GM19395 (cell line): ENCODE measurements around the gene PPARG.
A peak's percentile ranks its signal among the peaks of the same experiment; 100 is the strongest.
"Not testable (repeated sequence)": the region's sequence is repeated elsewhere in the genome, so short reads cannot be mapped to it uniquely, and the experiment has no call there.

Experiments
- ATAC-seq: cut with Tn5 transposase; IDR thresholded peaks from one replicate; pipeline ENCODE4 v1.9.1; 2021; ENCODE audit warnings: mild to moderate bottlenecking, moderate library complexity; ENCODE audit not compliant: unreplicated experiment

The PPARG gene

DNA sequence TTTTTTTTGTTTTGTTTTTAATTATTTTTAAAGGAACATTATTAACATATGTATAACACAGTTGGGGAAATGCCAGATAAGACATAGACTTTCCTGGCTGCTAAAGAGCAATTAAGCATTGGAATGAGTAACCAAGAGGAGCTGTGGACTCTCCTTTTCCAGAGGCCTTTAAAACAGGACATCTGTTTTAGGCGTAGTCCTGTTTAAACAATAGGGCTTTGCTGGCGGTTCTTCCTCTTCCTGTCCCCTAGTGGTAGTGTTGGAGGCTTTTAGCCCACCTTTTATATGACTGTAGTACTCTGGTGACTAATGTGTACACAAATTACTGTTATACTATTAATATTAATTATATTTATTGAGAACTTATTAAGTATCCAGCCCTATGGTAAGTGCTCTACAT lies 81.9 kb downstream of the PPARG start:
- no peak for ATAC-seq

GRCh38 chr3:12371525-12372140 lies 82.8 kb downstream of the PPARG start:
- ATAC-seq: no peak

DNA sequence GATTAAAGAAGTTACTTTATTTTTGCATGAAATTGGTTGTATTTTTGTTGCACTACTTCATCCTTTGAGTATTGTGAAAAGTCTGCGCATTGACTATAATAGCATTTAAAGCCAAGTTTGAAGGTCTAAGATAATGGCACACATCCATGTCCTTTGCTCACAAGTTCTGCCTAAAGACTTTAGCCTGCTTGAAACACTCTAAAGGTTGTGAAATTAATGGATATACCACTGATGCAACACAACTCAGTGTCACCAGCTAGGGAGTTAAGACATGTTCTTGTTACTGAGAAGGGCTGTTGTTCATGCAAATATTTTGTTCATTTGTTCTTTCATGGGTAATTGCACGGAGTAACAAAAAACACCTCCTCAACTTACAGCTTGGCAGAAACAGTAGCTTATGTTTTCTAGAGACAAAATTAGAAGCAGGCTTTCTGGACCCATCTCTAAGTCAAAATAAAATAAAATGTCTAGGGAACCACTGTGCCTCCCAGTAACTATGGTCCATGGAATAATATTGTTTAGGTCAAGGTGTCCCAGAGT lies 83.9 kb downstream of the PPARG start:
- no peak for ATAC-seq

- ATAC-seq: no peak
Observed at GRCh38 chr3:12375572-12375971, 86.7 kb downstream of the PPARG start.

DNA sequence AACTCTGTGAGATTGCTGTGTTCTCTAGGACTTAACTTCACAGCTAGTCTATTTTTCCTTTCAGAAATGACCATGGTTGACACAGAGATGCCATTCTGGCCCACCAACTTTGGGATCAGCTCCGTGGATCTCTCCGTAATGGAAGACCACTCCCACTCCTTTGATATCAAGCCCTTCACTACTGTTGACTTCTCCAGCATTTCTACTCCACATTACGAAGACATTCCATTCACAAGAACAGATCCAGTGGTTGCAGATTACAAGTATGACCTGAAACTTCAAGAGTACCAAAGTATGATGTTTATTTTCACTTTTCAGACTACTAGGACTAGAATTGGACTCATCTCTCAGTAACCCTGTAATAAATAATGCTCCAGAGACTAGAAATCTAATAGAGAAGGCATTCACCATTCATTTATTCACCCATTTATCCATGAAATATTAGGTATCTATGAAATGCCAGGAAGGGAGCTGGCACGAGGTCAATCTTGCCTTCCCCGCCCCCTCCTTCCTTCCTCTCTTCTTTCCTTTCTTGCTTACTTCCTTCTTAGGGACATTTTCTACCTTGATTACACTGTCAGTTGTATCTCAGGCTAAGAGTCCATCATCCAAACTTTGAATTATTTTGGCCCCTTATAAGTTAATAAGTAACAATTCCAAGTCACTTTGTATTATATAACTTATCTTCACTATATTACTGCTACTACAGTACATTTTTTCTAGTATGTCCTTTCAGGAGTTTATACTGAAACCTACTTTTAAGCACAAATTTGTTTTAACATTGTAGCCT lies 91.0 kb downstream of the PPARG start:
- ATAC-seq: no peak

DNA sequence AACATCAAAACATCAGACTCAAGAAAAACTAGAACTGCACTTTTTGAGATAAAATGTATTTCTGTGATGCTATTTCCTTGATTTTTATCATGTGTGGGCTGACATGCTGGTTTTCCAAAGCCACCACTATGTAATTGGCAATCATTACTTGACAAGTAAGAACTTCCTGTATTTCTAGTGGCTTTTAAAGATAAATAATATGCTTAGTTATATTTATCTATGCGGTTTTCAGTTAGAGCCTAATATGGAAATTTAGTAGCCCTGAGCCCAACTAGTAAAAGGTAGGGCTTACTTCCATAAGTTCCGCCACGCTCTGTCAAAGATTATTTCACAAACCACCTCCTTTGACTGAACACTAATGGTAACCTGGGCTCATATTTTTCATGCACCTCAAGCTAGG lies 91.6 kb downstream of the PPARG start:
- no peak for ATAC-seq

DNA sequence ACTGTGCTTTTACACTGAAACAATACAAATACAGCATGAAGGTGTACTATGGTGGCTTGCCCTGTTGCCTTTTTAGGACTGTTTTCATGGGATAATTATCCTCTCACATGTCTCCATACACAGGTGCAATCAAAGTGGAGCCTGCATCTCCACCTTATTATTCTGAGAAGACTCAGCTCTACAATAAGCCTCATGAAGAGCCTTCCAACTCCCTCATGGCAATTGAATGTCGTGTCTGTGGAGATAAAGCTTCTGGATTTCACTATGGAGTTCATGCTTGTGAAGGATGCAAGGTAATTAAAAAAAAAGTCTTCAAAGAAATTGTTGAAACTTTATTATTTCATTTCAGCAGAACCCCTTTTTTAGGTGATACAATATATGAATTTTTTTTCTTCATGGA lies 92.3 kb downstream of the PPARG start:
- ATAC-seq: no peak

GRCh38 chr3:12383218-12383617 lies 94.3 kb downstream of the PPARG start:
- ATAC-seq: no peak

DNA sequence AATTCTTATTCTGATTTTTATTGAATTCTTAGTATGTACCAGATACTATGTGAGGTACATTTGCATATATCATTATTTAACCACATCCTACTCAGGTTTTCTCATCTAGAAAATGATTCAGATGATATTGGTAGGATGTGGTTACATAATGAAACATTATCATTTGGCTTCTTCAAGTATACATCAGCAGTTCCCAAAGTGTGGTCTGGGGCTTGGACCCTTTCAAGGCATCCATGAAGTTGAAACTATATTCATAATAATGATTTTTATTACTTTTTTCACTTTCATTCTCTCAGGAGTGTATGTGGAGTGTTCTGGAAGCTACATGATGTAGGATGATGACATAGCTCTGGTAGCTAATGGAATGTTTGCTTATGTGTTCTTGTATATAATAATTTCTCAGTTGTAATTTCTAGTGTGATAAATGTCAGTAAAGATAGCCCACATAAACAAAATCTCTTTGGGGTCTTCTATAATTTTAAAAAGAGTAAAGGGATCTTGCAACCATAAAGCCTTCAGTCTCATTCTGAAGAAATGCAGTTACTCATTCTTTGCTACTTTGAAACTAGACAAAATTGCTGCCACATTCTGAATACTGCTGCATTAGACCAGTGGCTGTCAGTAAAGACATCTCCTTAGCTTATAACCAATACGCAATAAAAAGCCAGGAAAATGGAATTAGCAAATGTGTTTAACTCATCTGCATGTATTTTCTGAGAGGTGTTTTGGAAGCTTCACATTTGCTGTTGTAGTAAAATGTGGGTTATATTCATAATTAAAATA lies 95.8 kb downstream of the PPARG start:
- ATAC-seq: no peak

- not testable (repeated sequence) for ATAC-seq
Observed at GRCh38 chr3:12386514-12387291, 97.8 kb downstream of the PPARG start.

- no peak for ATAC-seq
Observed at GRCh38 chr3:12388185-12388584, 99.3 kb downstream of the PPARG start.

DNA sequence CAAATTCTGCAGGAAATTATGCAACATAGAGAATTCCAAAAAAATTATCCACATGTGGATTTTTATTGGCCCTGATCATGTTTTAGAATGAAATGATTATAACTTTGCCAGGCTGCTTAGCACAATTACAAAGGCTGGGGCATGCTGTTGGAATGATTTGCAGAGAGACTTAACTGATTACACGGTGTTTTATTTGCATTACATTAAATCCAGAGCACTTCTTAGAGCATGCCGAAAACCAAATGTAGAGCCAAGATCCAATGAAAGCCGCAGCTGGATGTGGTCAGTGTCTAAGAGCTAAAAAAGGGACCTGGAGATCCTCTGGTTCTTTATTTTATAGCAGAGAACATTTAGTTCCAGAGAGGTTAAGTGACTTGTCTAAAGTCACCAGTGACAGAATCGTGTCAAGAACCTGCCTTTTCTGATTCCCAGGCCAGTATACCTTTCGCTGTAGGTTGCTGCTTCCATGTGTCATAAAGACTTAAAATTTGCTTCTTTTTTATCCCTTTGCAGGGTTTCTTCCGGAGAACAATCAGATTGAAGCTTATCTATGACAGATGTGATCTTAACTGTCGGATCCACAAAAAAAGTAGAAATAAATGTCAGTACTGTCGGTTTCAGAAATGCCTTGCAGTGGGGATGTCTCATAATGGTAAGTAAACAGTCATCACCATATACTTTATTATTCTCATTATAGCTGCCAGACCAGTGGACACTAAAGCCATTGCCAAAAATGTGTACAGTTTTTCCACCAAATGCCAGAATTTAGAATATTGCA lies 103.4 kb downstream of the PPARG start:
- no peak for ATAC-seq

DNA sequence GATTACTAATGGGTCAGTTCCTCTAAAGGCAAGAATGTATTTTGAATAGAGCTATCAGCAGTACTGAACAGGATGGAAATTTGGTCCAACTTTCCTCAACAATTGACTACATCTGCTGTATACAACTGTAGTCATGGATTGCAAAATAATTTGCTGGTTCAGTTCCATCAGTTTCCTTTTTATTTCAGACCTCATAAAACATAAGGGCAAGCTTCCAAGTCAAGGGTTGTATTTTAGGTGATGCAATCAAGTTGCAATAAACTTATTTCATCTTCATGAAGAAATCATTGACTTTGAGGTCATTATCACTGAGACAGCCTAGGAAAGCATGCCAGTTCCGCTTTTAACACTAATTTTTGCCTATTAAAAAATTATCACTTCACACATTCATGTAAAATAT lies 105.0 kb downstream of the PPARG start:
- no peak for ATAC-seq

DNA sequence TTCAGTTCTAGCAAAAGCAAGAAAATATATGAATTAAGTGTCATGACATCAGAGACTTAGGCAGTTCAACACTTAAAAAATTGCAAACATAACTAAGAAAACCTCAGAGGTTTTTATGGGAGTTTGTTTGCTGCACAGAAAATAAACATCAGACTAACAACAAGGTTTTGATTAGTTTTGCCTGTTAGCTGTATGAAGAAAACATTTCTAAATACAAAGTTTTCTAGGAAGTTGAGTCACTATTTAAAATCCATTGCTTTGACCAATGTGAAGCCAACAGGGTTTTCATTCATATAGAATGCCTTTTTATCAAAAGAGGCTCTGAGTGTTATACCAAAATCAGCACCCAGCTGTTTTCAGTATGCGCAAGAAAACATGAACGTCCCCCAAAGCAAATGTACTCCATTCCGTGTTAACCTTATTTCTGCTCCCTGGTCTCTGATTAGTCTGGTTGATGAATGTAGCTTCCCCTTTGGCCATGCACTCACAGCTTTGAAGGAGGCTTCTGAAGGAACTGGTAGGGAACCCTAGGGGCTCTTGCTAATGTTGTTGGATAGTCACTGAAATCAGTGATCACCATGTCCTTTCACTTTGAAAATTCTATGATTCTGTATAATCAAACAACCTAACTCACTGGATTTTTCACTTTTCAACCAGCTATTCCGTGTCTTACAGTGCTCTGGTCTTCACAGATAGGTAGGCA lies 105.8 kb downstream of the PPARG start:
- ATAC-seq: peak; percentile 16

DNA sequence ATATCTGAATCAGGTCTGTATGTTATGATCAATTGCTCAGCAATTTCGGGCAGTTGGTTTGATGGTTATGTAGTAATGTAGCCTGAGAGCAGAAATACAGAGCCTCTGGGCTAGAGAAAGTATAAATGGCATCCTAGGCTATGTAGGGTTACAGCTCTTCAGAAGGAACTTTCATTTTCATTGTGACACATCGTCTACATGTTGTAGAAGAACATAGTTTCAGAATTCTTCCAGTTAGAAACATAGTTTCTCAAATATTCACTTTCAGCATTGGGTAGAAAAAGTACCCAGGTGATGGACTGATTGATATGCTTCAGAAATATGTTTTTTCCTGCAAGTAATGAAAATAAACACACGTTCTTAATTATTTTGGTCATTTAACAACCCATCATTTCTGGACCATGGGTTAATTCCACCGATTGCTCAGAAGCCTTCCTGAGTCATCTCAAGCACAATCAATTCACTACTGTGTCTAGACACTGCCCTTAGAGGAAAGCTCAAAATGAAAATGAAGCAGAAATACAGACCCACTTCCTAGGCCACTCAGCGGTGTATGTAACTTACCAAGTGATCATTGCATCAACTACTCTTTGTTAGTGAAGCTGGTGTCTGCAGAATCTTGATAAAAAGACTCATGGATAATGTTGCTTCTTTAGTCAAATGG lies 106.6 kb downstream of the PPARG start:
- ATAC-seq: peak; percentile 99

GRCh38 chr3:12396471-12396870 lies 107.6 kb downstream of the PPARG start:
- ATAC-seq: no peak

DNA sequence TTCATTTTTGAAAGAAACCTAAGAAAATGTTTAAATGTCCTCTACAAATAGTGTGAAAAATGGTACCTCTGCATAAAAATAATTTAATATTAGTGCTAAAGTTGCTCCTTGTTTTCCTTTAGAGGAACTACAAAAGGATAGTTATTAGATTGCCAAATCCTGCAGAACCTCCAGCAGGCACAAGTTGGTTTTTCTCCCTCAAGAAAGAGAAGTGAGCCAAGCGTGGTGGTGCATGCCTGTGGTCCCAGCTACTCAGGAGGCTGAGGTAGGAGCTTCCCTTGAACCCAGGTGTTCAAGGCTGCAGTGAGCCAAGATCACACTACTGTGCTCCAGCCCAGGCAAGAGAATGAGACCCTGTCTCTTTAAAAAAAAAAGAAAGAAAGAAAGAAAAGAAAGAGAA lies 110.4 kb downstream of the PPARG start:
- ATAC-seq: no peak

DNA sequence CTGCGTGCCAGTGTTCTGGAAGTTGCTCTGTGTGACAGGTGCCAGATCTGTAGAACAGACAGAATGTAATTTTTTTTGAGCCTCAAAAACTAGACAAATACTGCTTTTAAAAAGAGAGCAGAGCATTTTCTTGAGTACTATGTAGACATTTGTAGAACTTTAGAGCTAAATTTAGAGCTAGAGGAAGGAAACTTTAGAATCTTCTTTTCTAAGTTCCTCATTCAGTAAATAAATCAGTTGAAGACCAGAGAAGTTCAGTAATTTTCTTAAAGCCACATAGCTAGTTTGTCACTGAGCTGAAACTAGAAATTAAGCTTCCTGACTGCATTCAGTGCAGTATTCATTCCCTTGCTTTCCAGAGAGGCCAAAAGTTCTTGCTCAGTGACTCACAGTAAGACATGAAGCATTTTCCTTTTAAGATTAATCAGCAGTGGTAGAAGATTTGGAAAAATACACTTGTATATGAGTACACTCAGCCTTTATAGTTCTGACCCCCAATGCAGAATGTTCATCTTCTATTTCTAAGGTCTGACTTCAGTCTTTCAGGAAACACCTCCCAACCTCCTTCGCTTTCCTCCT lies 111.8 kb downstream of the PPARG start:
- ATAC-seq: no peak

DNA sequence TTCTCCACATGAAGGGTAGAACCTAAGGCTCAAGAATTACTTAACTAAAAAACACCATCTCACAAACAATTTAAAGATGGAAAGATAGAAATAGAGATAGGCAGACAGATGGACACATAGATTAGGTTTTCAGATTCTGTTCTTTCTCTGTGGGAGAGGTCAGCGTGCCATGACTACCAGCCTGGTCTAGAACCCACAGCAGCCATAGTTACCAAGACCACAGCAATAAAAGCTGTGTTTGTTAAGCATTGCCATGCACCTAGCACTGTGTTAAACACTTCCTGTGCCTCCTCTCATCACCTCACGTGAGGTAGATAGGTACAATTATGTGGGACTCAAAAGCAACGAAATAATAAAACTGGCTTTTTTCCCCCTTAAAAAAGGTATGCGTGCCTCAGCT lies 112.3 kb downstream of the PPARG start:
- no peak for ATAC-seq
